MCF 10A (cell line): ENCODE results near the gene HBQ1. TPM values are rescaled to one million over a fixed set of nuclear protein-coding genes. Genes with fewer than 3 reads are reported as not detected.
"Not testable (repeated sequence)": the region's sequence is repeated elsewhere in the genome, so short reads cannot be mapped to it uniquely, and the experiment has no call there.

Experiments
- BruUV-seq: library from RNA; stranded (reverse); fragments of 400-500 nt; replicated peaks from 2 replicates; lab custom pipeline; 2021; lab: Mats Ljungman, UMichigan
- CTCF ChIA-PET: fragments of 300-600 bp; sonication (Branson Sonifier 250); formaldehyde crosslinking; extraction: SDS; loops from one replicate; lab custom pipeline; 2021; ENCODE audit warnings: antibody characterized with exemption, inconsistent platforms; lab: Yijun Ruan, JAX
- POLR2A ChIA-PET: fragments of 300-600, 350-650 bp; sonication (Branson Sonifier 250); formaldehyde crosslinking; extraction: SDS; loops from one replicate; lab custom pipeline; 2020; ENCODE audit warnings: antibody characterized with exemption, inconsistent platforms; lab: Yijun Ruan, JAX
- DNase-seq: peaks from one replicate; pipeline ENCODE4 v3.0.0-alpha.2; 2018; ENCODE audit not compliant: unreplicated experiment
- H3K27ac Mint-ChIP-seq: one replicate; pipeline ENCODE4 v1.8.0; 2022; ENCODE audit warnings: mild to moderate bottlenecking, low read depth, mixed read lengths; ENCODE audit not compliant: unreplicated experiment
- H3K27me3 Mint-ChIP-seq: one replicate; pipeline ENCODE4 v1.8.0; 2022; ENCODE audit warnings: mixed read lengths; ENCODE audit not compliant: insufficient read depth, unreplicated experiment
- H3K36me3 Mint-ChIP-seq: one replicate; pipeline ENCODE4 v1.8.0; 2022; ENCODE audit warnings: mild to moderate bottlenecking, moderate library complexity, mixed read lengths; ENCODE audit not compliant: insufficient read depth, unreplicated experiment
- H3K4me1 Mint-ChIP-seq: one replicate; pipeline ENCODE4 v1.8.0; 2022; ENCODE audit warnings: mixed read lengths; ENCODE audit not compliant: insufficient read depth, unreplicated experiment
- H3K4me3 Mint-ChIP-seq: one replicate; pipeline ENCODE4 v1.8.0; 2022; ENCODE audit warnings: mild to moderate bottlenecking, moderate library complexity, mixed read lengths; ENCODE audit not compliant: unreplicated experiment
- H3K9me3 Mint-ChIP-seq: one replicate; pipeline ENCODE4 v1.8.0; 2022; ENCODE audit warnings: mixed read lengths; ENCODE audit not compliant: unreplicated experiment
- intact Hi-C: fragments of 100-400 bp; cut with micrococcal nuclease; formaldehyde crosslinking; loops from 2 replicates; pipeline ENCODE4 v1.14.1; 2022
- total RNA-seq: library from RNA; stranded (reverse); gene quantifications from 2 replicates; pipeline ENCODE4 v1.2.3, GENCODE V29; 2022
- TF ChIP-seq, protein P1 (sequence below): fragments of 200-600 bp; IDR thresholded peaks from one replicate; pipeline ENCODE4 v1.8.0; 2022; ENCODE audit warnings: antibody characterized with exemption, mild to moderate bottlenecking; ENCODE audit not compliant: unreplicated experiment

HBQ1 gene
- total RNA-seq, 1 experiment from 2014 or later: not detected

GRCh38 chr16:228852-229730 is 48.8 kb downstream of the HBQ1 start, which contains the start of gene LUC7L:
TSS of gene LUC7L (minus strand) at chr16:229449. CDS start at chr16:229339, 110 bp downstream.
- ChIA-PET POLR2A (interaction anchor here (0.6 to 3.0 kb wide), 14 partner anchors 9 to 415 kb away, joined by 3 to 16 read pairs (median 4); partner anchors contain the start of gene AXIN1), CTCF (interaction anchor here (0.6 to 1.8 kb wide), 7 partner anchors 13 to 134 kb away, joined by 3 to 8 read pairs (median 4); no protein-coding TSS in a partner anchor)
- no peaks in the 10 kb centered on the region for H3K27me3 Mint-ChIP-seq
- H3K36me3 Mint-ChIP-seq: peaks cover 48% of the 10 kb centered on the region
- H3K27ac Mint-ChIP-seq: peak within 1 kb of the TSS; percentile 84
- H3K4me1 Mint-ChIP-seq: peaks cover 5% of the 10 kb centered on the region
- intact Hi-C loops: loop anchor here (2.0 kb wide), 1 partner anchor 134 kb away; no protein-coding TSS in a partner anchor
- DNase-seq: peak; percentile 85
- H3K9me3 Mint-ChIP-seq: no peaks in the 10 kb centered on the region
- TSS peak; percentile 90 for BruUV-seq
- TF ChIP-seq, protein P1, sequence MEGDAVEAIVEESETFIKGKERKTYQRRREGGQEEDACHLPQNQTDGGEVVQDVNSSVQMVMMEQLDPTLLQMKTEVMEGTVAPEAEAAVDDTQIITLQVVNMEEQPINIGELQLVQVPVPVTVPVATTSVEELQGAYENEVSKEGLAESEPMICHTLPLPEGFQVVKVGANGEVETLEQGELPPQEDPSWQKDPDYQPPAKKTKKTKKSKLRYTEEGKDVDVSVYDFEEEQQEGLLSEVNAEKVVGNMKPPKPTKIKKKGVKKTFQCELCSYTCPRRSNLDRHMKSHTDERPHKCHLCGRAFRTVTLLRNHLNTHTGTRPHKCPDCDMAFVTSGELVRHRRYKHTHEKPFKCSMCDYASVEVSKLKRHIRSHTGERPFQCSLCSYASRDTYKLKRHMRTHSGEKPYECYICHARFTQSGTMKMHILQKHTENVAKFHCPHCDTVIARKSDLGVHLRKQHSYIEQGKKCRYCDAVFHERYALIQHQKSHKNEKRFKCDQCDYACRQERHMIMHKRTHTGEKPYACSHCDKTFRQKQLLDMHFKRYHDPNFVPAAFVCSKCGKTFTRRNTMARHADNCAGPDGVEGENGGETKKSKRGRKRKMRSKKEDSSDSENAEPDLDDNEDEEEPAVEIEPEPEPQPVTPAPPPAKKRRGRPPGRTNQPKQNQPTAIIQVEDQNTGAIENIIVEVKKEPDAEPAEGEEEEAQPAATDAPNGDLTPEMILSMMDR: no peak
- peak within 1 kb of the TSS; percentile 87 for H3K4me3 Mint-ChIP-seq

DNA sequence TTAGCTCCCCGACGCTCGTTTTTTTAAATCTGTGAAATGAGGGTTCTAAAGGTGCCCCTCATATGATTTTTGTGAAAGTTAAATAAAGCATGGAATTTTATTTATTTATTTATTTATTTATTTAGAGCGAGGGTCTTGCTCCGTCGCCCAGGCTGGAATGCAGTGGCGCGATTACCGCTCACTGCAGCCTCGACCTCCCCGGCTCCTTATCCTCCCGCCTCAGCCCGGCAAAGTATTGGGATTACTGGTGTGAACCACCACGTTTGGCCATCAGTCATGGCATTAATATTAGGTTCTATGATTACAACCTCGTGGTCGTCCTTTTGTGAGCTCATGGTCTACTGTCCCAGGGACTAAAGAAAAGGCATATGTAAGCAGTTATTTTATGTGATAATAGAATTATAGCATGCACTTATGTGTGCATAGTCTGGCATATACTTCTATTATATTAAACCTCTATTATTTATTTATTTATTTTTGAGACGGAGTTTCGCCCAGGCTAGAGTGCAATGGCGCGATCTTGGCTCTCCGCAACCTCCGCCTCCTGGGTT is 49.5 kb downstream of the HBQ1 start:
- intact Hi-C loops: loop anchor here (2.0 kb wide), 1 partner anchor 133 kb away; no protein-coding TSS in a partner anchor
- H3K9me3 Mint-ChIP-seq: no peaks in the 10 kb centered on the region
- no peak for DNase-seq
- H3K4me3 Mint-ChIP-seq: peak overlapping the region; percentile 87
- no TSS peak for BruUV-seq
- ChIA-PET CTCF (interaction anchor here (0.8 kb wide), 1 partner anchor 14 kb away, joined by 4 read pairs; no protein-coding TSS in a partner anchor), POLR2A (interaction anchor here (0.7 to 3.0 kb wide), 7 partner anchors 11 to 154 kb away, joined by 3 to 16 read pairs (median 5); partner anchors contain the start of gene AXIN1)
- H3K27ac Mint-ChIP-seq: peak overlapping the region; percentile 84
- peaks cover 5% of the 10 kb centered on the region for H3K4me1 Mint-ChIP-seq
- no peaks in the 10 kb centered on the region for H3K27me3 Mint-ChIP-seq
- peaks cover 41% of the 10 kb centered on the region for H3K36me3 Mint-ChIP-seq
- TF ChIP-seq, protein P1: no peak

GRCh38 chr16:230351-230750 is 50.1 kb downstream of the HBQ1 start:
- CTCF ChIA-PET, H3K27me3 Mint-ChIP-seq, H3K4me1 Mint-ChIP-seq, H3K4me3 Mint-ChIP-seq, POLR2A ChIA-PET, BruUV-seq, DNase-seq, H3K27ac Mint-ChIP-seq, H3K9me3 Mint-ChIP-seq, intact Hi-C loops: not testable (repeated sequence)
- peaks cover 35% of the 10 kb centered on the region for H3K36me3 Mint-ChIP-seq

Other genes with a start within 250 kb of the HBQ1 start
- gene POLR3K, start 126.9 kb upstream of the HBQ1 start, total RNA-seq: 14.8 and 19.2 TPM in 2 replicates
- gene SNRNP25, start 126.6 kb upstream of the HBQ1 start, total RNA-seq: 11.9 and 21.2 TPM in 2 replicates
- gene RHBDF1, start 107.8 kb upstream of the HBQ1 start, total RNA-seq: 26.3 and 30.0 TPM in 2 replicates
- 62.8 and 66.1 TPM in 2 replicates for gene MPG, start 102.2 kb upstream of the HBQ1 start, total RNA-seq
- gene NPRL3, start 41.8 kb upstream of the HBQ1 start, total RNA-seq: 34.9 and 45.2 TPM in 2 replicates
- not detected in 2 replicates for gene HBZ, start 27.8 kb upstream of the HBQ1 start, total RNA-seq
- not detected in 2 replicates for gene HBM, start 14.5 kb upstream of the HBQ1 start, total RNA-seq
- not detected in 2 replicates for gene HBA2, start 7.6 kb upstream of the HBQ1 start, total RNA-seq
- 2.2 and 2.9 TPM in 2 replicates for gene HBA1, start 3.8 kb upstream of the HBQ1 start, total RNA-seq
- gene LUC7L, start 49.0 kb downstream of the HBQ1 start, total RNA-seq: 58.9 and 74.1 TPM in 2 replicates
- gene FAM234A, start 54.4 kb downstream of the HBQ1 start, total RNA-seq: 61.2 and 67.3 TPM in 2 replicates
- gene RGS11, start 95.5 kb downstream of the HBQ1 start, total RNA-seq: 1.7 and 3.6 TPM in 2 replicates
- gene ARHGDIG, start 100.1 kb downstream of the HBQ1 start, total RNA-seq: not detected in 2 replicates
- gene PDIA2, start 102.7 kb downstream of the HBQ1 start, total RNA-seq: 0.56 TPM in 1 of 2 replicates, not detected in the other
- 37.0 and 43.7 TPM in 2 replicates for gene AXIN1, start 172.3 kb downstream of the HBQ1 start, total RNA-seq
- gene MRPL28, start 190.1 kb downstream of the HBQ1 start, total RNA-seq: 105 and 121 TPM in 2 replicates
- gene PGAP6, start 201.5 kb downstream of the HBQ1 start, total RNA-seq: 18.3 and 23.9 TPM in 2 replicates
- gene NME4, start 216.7 kb downstream of the HBQ1 start, total RNA-seq: 71.9 and 76.8 TPM in 2 replicates
- 29.0 and 37.2 TPM in 2 replicates for gene DECR2, start 221.4 kb downstream of the HBQ1 start, total RNA-seq
- 37.5 and 40.6 TPM in 2 replicates for gene RAB11FIP3, start 245.2 kb downstream of the HBQ1 start, total RNA-seq